Activated naive CD4-positive, alpha-beta T cell treated with anti-CD3 and anti-CD28 coated beads, Interleukin-2, amount 50 U/mL, for 24 hours (primary cell): ENCODE results near the gene VAMP8.
"Not testable (repeated sequence)": the region's sequence is repeated elsewhere in the genome, so short reads cannot be mapped to it uniquely, and the experiment has no call there.

Source experiments
- H3K27ac Mint-ChIP-seq: one replicate; pipeline ENCODE4 v1.8.0; 2021; ENCODE audit warnings: mild to moderate bottlenecking, mixed read lengths
- H3K27me3 Mint-ChIP-seq: one replicate; pipeline ENCODE4 v1.8.0; 2021; ENCODE audit warnings: mixed read lengths
- H3K36me3 Mint-ChIP-seq: one replicate; pipeline ENCODE4 v1.8.0; 2021; ENCODE audit warnings: mixed read lengths
- H3K4me1 Mint-ChIP-seq: one replicate; pipeline ENCODE4 v1.8.0; 2021; ENCODE audit warnings: mixed read lengths
- H3K4me3 Mint-ChIP-seq: one replicate; pipeline ENCODE4 v1.8.0; 2021; ENCODE audit warnings: mild to moderate bottlenecking, mixed read lengths
- H3K9me3 Mint-ChIP-seq: one replicate; pipeline ENCODE4 v1.8.0; 2021; ENCODE audit warnings: mixed read lengths

VAMP8 gene

GRCh38 chr2:85584354-85584856 lies 7.0 kb downstream of the VAMP8 start, which contains the start of gene VAMP5:
Gene VAMP5 (plus strand): TSS chr2:85584431. CDS start chr2:85584491, 60 bp downstream.
- no peaks in the 10 kb centered on the region for H3K9me3 Mint-ChIP-seq
- peaks cover 64% of the 10 kb centered on the region for H3K4me1 Mint-ChIP-seq
- H3K27ac Mint-ChIP-seq: peak within 1 kb of the TSS; percentile 94
- H3K4me3 Mint-ChIP-seq: peak within 1 kb of the TSS; percentile 87
- no peaks in the 10 kb centered on the region for H3K27me3 Mint-ChIP-seq
- H3K36me3 Mint-ChIP-seq: no peaks in the 10 kb centered on the region

GRCh38 chr2:85584857-85585780 lies 7.7 kb downstream of the VAMP8 start:
- Mint-ChIP-seq H3K27ac (peak overlapping the region; percentile 94), H3K36me3 (no peaks in the 10 kb centered on the region), H3K4me3 (peak overlapping the region; percentile 84), H3K4me1 (peaks cover 61% of the 10 kb centered on the region), H3K27me3 (no peaks in the 10 kb centered on the region), H3K9me3 (no peaks in the 10 kb centered on the region)

- Mint-ChIP-seq H3K4me1 (peaks cover 61% of the 10 kb centered on the region), H3K9me3 (no peaks in the 10 kb centered on the region), H3K27me3 (no peaks in the 10 kb centered on the region), H3K27ac (peak overlapping the region; percentile 94), H3K36me3 (no peaks in the 10 kb centered on the region), H3K4me3 (peak overlapping the region; percentile 57)
Measured at GRCh38 chr2:85585781-85586105, 8.4 kb downstream of the VAMP8 start.

- no peaks in the 10 kb centered on the region for H3K9me3 Mint-ChIP-seq
- H3K27ac Mint-ChIP-seq: peak overlapping the region; percentile 53
- no peak overlapping the region for H3K4me3 Mint-ChIP-seq
- H3K27me3 Mint-ChIP-seq: no peaks in the 10 kb centered on the region
- peaks cover 48% of the 10 kb centered on the region for H3K4me1 Mint-ChIP-seq
- H3K36me3 Mint-ChIP-seq: no peaks in the 10 kb centered on the region
Measured at GRCh38 chr2:85588236-85588635, 10.8 kb downstream of the VAMP8 start.

GRCh38 chr2:85588645-85589044 lies 11.3 kb downstream of the VAMP8 start:
- Mint-ChIP-seq H3K4me3 (no peak overlapping the region), H3K4me1 (peaks cover 44% of the 10 kb centered on the region), H3K27ac (peak overlapping the region; percentile 53)

GRCh38 chr2:85589181-85589580 lies 11.8 kb downstream of the VAMP8 start:
- H3K4me1 Mint-ChIP-seq: peaks cover 44% of the 10 kb centered on the region
- H3K4me3 Mint-ChIP-seq: no peak overlapping the region
- no peaks in the 10 kb centered on the region for H3K36me3 Mint-ChIP-seq
- no peaks in the 10 kb centered on the region for H3K9me3 Mint-ChIP-seq
- no peaks in the 10 kb centered on the region for H3K27me3 Mint-ChIP-seq
- H3K27ac Mint-ChIP-seq: no peak overlapping the region

More at GRCh38 chr2:85588645-85589044, 11.3 kb downstream of the VAMP8 start:
- Mint-ChIP-seq H3K27me3 (no peaks in the 10 kb centered on the region), H3K9me3 (no peaks in the 10 kb centered on the region), H3K36me3 (no peaks in the 10 kb centered on the region)

- H3K27ac Mint-ChIP-seq: no peak overlapping the region
- no peaks in the 10 kb centered on the region for H3K9me3 Mint-ChIP-seq
- no peaks in the 10 kb centered on the region for H3K36me3 Mint-ChIP-seq
- no peaks in the 10 kb centered on the region for H3K27me3 Mint-ChIP-seq
- peaks cover 48% of the 10 kb centered on the region for H3K4me1 Mint-ChIP-seq
- H3K4me3 Mint-ChIP-seq: no peak overlapping the region
Measured at GRCh38 chr2:85589982-85590791, 12.8 kb downstream of the VAMP8 start.

- Mint-ChIP-seq H3K4me1 (peaks cover 48% of the 10 kb centered on the region), H3K27ac (no peak overlapping the region), H3K27me3 (no peaks in the 10 kb centered on the region), H3K36me3 (no peaks in the 10 kb centered on the region), H3K4me3 (no peak overlapping the region), H3K9me3 (no peaks in the 10 kb centered on the region)
Measured at GRCh38 chr2:85590950-85591349, 13.6 kb downstream of the VAMP8 start.

- H3K4me3 Mint-ChIP-seq: no peak overlapping the region
- H3K27me3 Mint-ChIP-seq: no peaks in the 10 kb centered on the region
- no peaks in the 10 kb centered on the region for H3K36me3 Mint-ChIP-seq
Measured at GRCh38 chr2:85591563-85591962, 14.2 kb downstream of the VAMP8 start.

GRCh38 chr2:85592299-85592698 lies 14.9 kb downstream of the VAMP8 start:
- not testable (repeated sequence) for H3K36me3 Mint-ChIP-seq, H3K27me3 Mint-ChIP-seq, H3K27ac Mint-ChIP-seq, H3K4me3 Mint-ChIP-seq, H3K9me3 Mint-ChIP-seq
- H3K4me1 Mint-ChIP-seq: peaks cover 58% of the 10 kb centered on the region

More at GRCh38 chr2:85591563-85591962, 14.2 kb downstream of the VAMP8 start:
- Mint-ChIP-seq H3K4me1 (peaks cover 51% of the 10 kb centered on the region), H3K9me3 (no peaks in the 10 kb centered on the region), H3K27ac (peak overlapping the region; percentile 65)

- H3K27me3 Mint-ChIP-seq: no peaks in the 10 kb centered on the region
- no peak overlapping the region for H3K27ac Mint-ChIP-seq
- H3K4me1 Mint-ChIP-seq: peaks cover 51% of the 10 kb centered on the region
- no peaks in the 10 kb centered on the region for H3K36me3 Mint-ChIP-seq
- H3K9me3 Mint-ChIP-seq: no peaks in the 10 kb centered on the region
- no peak overlapping the region for H3K4me3 Mint-ChIP-seq
Measured at GRCh38 chr2:85593023-85593422, 15.6 kb downstream of the VAMP8 start.

GRCh38 chr2:85594715-85595300 lies 17.4 kb downstream of the VAMP8 start:
- Mint-ChIP-seq H3K36me3 (no peaks in the 10 kb centered on the region), H3K9me3 (no peaks in the 10 kb centered on the region), H3K27ac (peak overlapping the region; percentile 97), H3K4me3 (peak overlapping the region; percentile 99), H3K27me3 (no peaks in the 10 kb centered on the region), H3K4me1 (peaks cover 42% of the 10 kb centered on the region)

GRCh38 chr2:85595301-85596025 lies 18.1 kb downstream of the VAMP8 start, which contains the start of gene RNF181:
Gene RNF181 (plus strand): TSS chr2:85595745. CDS start chr2:85595764, 19 bp downstream.
- Mint-ChIP-seq H3K4me1 (peaks cover 36% of the 10 kb centered on the region), H3K36me3 (no peaks in the 10 kb centered on the region), H3K4me3 (peak within 1 kb of the TSS; percentile 99), H3K27ac (peak within 1 kb of the TSS; percentile 97), H3K27me3 (no peaks in the 10 kb centered on the region), H3K9me3 (no peaks in the 10 kb centered on the region)

- H3K4me3 Mint-ChIP-seq: peak overlapping the region; percentile 99
- no peaks in the 10 kb centered on the region for H3K27me3 Mint-ChIP-seq
- H3K4me1 Mint-ChIP-seq: peaks cover 33% of the 10 kb centered on the region
- no peaks in the 10 kb centered on the region for H3K9me3 Mint-ChIP-seq
- H3K27ac Mint-ChIP-seq: peak overlapping the region; percentile 97
- H3K36me3 Mint-ChIP-seq: no peaks in the 10 kb centered on the region
Measured at GRCh38 chr2:85596026-85596333, 18.6 kb downstream of the VAMP8 start.
